ENCODE measurements around the gene PRKN.

DNA sequence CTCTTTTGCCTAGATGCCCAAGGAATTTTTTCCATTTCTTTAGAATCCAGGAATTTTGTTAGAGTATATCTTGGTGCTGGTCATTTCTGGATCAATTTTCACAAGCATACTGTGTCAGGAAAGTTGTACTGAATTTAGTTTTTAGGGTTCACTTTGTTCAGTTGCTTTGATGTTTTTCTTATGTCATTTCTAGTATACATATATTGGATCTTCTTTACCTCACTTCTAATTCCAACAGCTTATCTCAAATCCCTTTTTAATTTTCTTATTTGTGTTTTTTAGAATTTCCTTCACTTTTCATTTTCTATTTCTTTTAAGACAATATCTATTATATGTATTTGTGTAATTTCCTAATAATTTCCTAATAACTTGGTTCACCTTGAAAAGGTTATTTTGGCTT is 1172.7 kb downstream of the PRKN start:
- TF ChIP-seq, protein P1, sequence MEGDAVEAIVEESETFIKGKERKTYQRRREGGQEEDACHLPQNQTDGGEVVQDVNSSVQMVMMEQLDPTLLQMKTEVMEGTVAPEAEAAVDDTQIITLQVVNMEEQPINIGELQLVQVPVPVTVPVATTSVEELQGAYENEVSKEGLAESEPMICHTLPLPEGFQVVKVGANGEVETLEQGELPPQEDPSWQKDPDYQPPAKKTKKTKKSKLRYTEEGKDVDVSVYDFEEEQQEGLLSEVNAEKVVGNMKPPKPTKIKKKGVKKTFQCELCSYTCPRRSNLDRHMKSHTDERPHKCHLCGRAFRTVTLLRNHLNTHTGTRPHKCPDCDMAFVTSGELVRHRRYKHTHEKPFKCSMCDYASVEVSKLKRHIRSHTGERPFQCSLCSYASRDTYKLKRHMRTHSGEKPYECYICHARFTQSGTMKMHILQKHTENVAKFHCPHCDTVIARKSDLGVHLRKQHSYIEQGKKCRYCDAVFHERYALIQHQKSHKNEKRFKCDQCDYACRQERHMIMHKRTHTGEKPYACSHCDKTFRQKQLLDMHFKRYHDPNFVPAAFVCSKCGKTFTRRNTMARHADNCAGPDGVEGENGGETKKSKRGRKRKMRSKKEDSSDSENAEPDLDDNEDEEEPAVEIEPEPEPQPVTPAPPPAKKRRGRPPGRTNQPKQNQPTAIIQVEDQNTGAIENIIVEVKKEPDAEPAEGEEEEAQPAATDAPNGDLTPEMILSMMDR (IDR thresholded peaks at IDR 0.05; ENCODE audit: poor library complexity) = no peak
- no peak for TF ChIP-seq EZH2 (IDR thresholded peaks at IDR 0.05; ENCODE audit: borderline replicate concordance)
- no peak for TF ChIP-seq EZH2phosphoT487 (IDR thresholded peaks at IDR 0.05; ENCODE audit: low read depth, severe bottlenecking, unreplicated experiment)
